ENCODE data around the gene BTN3A1. TPM values are rescaled to one million over a fixed set of nuclear protein-coding genes. Genes with fewer than 3 reads are reported as not detected.

The BTN3A1 gene
- total RNA-seq, 2 donors from 2014 or later: 1.9 to 2.0 TPM

- H3K27ac Mint-ChIP-seq: no peak overlapping the region
- no peak overlapping the region for H3K4me3 Mint-ChIP-seq
- no peaks in the 10 kb centered on the region for H3K9me3 ChIP-seq (ENCODE audit: control insufficient read depth, low read length)
- H3K27me3 ChIP-seq (ENCODE audit: control insufficient read depth, insufficient read depth, low read length, poor library complexity, severe bottlenecking): no peaks in the 10 kb centered on the region
- no peak for TF ChIP-seq CTCF (conservative IDR thresholded peaks at IDR 0.05)
- no peaks in the 10 kb centered on the region for H3K9me3 Mint-ChIP-seq
- no peaks in the 10 kb centered on the region for H3K4me1 ChIP-seq (ENCODE audit: control insufficient read depth, insufficient read depth, low read length)
- H3K27me3 Mint-ChIP-seq (ENCODE audit: insufficient read depth): no peaks in the 10 kb centered on the region
- no peak overlapping the region for H3K27ac ChIP-seq (ENCODE audit: low read depth, low read length)
- H3K4me3 ChIP-seq (ENCODE audit: low read length): no peak overlapping the region
- H3K9ac ChIP-seq (ENCODE audit: extremely low read depth, low read length, poor library complexity, severe bottlenecking): no peak overlapping the region
- DNase-seq: no peak
- peaks cover 6% of the 10 kb centered on the region for H3K4me1 Mint-ChIP-seq
- peaks cover 90% of the 10 kb centered on the region for H3K36me3 Mint-ChIP-seq (ENCODE audit: low read depth)
- H3K36me3 ChIP-seq (ENCODE audit: control insufficient read depth, insufficient read depth, low read length): peaks cover 76% of the 10 kb centered on the region
- 95 to 100% methylated on average over 1 to 4 of the region's 4 CpGs for WGBS, 2 experiments (ENCODE audit: insufficient coverage in 1 of 2, insufficient read length in 1 of 2)
Observed at GRCh38 chr6:26464014-26464413, 61.9 kb downstream of the BTN3A1 start.

- Mint-ChIP-seq H3K4me3 (no peak overlapping the region), H3K27me3 (ENCODE audit: insufficient read depth) (no peaks in the 10 kb centered on the region), H3K27ac (no peak overlapping the region), H3K36me3 (ENCODE audit: low read depth) (peaks cover 87% of the 10 kb centered on the region), H3K4me1 (peaks cover 2% of the 10 kb centered on the region), H3K9me3 (no peaks in the 10 kb centered on the region)
- no peak overlapping the region for H3K9ac ChIP-seq (ENCODE audit: extremely low read depth, low read length, poor library complexity, severe bottlenecking)
- H3K27me3 ChIP-seq (ENCODE audit: control insufficient read depth, insufficient read depth, low read length, poor library complexity, severe bottlenecking): no peaks in the 10 kb centered on the region
- no peaks in the 10 kb centered on the region for H3K4me1 ChIP-seq (ENCODE audit: control insufficient read depth, insufficient read depth, low read length)
- no peak overlapping the region for H3K27ac ChIP-seq (ENCODE audit: low read depth, low read length)
- peaks cover 80% of the 10 kb centered on the region for H3K36me3 ChIP-seq (ENCODE audit: control insufficient read depth, insufficient read depth, low read length)
- no peak for DNase-seq
- H3K9me3 ChIP-seq (ENCODE audit: control insufficient read depth, low read length): no peaks in the 10 kb centered on the region
- 97% methylated on average over 5 to 7 of the region's 7 CpGs for WGBS, 2 experiments (ENCODE audit: insufficient coverage in 1 of 2, insufficient read length in 1 of 2)
- TF ChIP-seq CTCF (conservative IDR thresholded peaks at IDR 0.05): no peak
- no peak overlapping the region for H3K4me3 ChIP-seq (ENCODE audit: low read length)
Observed at GRCh38 chr6:26464416-26465131, 62.5 kb downstream of the BTN3A1 start.

Other genes with a start within 250 kb of the BTN3A1 start
- 1 to 10 TPM; 2.1 to 3.6 TPM for gene BTN3A2, start 37.1 kb upstream of the BTN3A1 start, total RNA-seq
- gene BTN2A2, start 19.2 kb upstream of the BTN3A1 start, total RNA-seq: 10 to 100 TPM; 11.3 to 23.5 TPM
- 1 to 10 TPM; 1.3 to 3.9 TPM for gene BTN3A3, start 38.2 kb downstream of the BTN3A1 start, total RNA-seq
- gene BTN2A1, start 55.7 kb downstream of the BTN3A1 start, total RNA-seq: 10 to 100 TPM; 15.0 to 18.7 TPM
- gene BTN1A1, start 98.0 kb downstream of the BTN3A1 start, total RNA-seq: under 1 TPM in 1 of 2 donors, not detected in 1; 0.11 TPM
- 10 to 100 TPM; 48.8 to 79.8 TPM for gene HMGN4, start 136.1 kb downstream of the BTN3A1 start, total RNA-seq
- 10 to 100 TPM; 19.7 to 22.6 TPM for gene ABT1, start 194.7 kb downstream of the BTN3A1 start, total RNA-seq

Data from endodermal cell (in vitro differentiated cells).